Mesothelial cell of epicardium (in vitro differentiated cells): Measurements from ENCODE around the gene FOXO4. TPM values are rescaled to one million over a fixed set of nuclear protein-coding genes. Genes with fewer than 3 reads are reported as not detected.

Experiments used
- DNase-seq, 2 experiments: peaks; one replicate each; pipeline ENCODE4 v3.0.0; 2021; ENCODE audit warnings: low spot score in 2 of 2; ENCODE audit not compliant: unreplicated experiment in 2 of 2
- H3K27ac Mint-ChIP-seq: 2 replicates; pipeline ENCODE4 v1.8.0; 2021; ENCODE audit warnings: mixed read lengths
- H3K27me3 Mint-ChIP-seq: 2 replicates; pipeline ENCODE4 v1.8.0; 2021; ENCODE audit warnings: low read depth, mixed read lengths
- H3K36me3 Mint-ChIP-seq: 2 replicates; pipeline ENCODE4 v1.8.0; 2021; ENCODE audit warnings: mixed read lengths
- H3K4me1 Mint-ChIP-seq: 2 replicates; pipeline ENCODE4 v1.8.0; 2021; ENCODE audit warnings: mixed read lengths
- H3K4me3 Mint-ChIP-seq: 2 replicates; pipeline ENCODE4 v1.8.0; 2021; ENCODE audit warnings: mild to moderate bottlenecking, moderate library complexity, mixed read lengths
- H3K9me3 Mint-ChIP-seq: 2 replicates; pipeline ENCODE4 v1.8.0; 2021; ENCODE audit warnings: mixed read lengths
- total RNA-seq: library from RNA; stranded (reverse); gene quantifications from 3 replicates; pipeline ENCODE4 v1.2.1, GENCODE V29; 2021
- TF ChIP-seq, protein P1 (sequence below): fragments of 200-600 bp; sonication (generic); IDR thresholded peaks from one replicate; pipeline ENCODE4 v1.5.0; 2021; ENCODE audit warnings: antibody characterized with exemption; ENCODE audit not compliant: unreplicated experiment

FOXO4 gene
- total RNA-seq, 1 donor from 2014 or later, result 25.4 TPM

GRCh38 chrX:71095033-71095432 lies 618 bp upstream of the FOXO4 start:
- Mint-ChIP-seq H3K4me1 (peaks cover 24% of the 10 kb centered on the region), H3K27me3 (no peaks in the 10 kb centered on the region), H3K36me3 (no peaks in the 10 kb centered on the region), H3K9me3 (peaks cover 18% of the 10 kb centered on the region), H3K27ac (no peak overlapping the region), H3K4me3 (peak overlapping the region; percentile 83)
- DNase-seq, result no peak
- TF ChIP-seq, protein P1, sequence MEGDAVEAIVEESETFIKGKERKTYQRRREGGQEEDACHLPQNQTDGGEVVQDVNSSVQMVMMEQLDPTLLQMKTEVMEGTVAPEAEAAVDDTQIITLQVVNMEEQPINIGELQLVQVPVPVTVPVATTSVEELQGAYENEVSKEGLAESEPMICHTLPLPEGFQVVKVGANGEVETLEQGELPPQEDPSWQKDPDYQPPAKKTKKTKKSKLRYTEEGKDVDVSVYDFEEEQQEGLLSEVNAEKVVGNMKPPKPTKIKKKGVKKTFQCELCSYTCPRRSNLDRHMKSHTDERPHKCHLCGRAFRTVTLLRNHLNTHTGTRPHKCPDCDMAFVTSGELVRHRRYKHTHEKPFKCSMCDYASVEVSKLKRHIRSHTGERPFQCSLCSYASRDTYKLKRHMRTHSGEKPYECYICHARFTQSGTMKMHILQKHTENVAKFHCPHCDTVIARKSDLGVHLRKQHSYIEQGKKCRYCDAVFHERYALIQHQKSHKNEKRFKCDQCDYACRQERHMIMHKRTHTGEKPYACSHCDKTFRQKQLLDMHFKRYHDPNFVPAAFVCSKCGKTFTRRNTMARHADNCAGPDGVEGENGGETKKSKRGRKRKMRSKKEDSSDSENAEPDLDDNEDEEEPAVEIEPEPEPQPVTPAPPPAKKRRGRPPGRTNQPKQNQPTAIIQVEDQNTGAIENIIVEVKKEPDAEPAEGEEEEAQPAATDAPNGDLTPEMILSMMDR, result no peak

DNA sequence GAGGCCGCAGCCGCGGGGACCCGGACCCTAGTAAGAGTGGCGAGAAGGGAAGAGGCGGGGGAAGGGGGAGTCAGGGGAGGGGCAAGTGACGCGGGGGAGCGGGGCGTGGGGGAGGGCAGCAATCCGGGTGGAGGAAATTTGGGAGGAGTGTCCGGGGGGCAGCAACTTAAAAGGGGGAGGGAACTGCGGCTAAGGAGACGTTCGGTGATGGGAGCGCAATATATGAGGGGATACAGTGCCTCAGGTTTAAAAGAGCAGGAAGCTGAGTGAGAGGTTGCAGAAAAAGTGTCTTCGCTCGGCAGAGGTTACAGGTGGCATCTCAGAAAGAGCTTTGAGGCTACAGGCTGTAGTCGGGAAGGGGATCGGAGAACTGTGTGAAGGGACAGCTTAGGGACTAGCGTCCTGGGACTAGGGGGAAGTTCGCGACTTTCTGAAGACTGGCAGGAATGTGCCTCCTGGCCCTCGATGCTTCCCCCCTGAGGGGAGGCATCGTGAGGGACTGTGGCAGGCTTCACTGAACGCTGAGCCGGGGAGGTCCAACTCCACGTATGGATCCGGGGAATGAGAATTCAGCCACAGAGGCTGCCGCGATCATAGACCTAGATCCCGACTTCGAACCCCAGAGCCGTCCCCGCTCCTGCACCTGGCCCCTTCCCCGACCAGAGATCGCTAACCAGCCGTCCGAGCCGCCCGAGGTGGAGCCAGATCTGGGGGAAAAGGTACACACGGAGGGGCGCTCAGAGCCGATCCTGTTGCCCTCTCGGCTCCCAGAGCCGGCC lies 519 bp downstream of the FOXO4 start:
- Mint-ChIP-seq H3K27me3 (no peaks in the 10 kb centered on the region), H3K4me3 (peak overlapping the region; percentile 83), H3K27ac (peak overlapping the region; percentile 91), H3K4me1 (peaks cover 29% of the 10 kb centered on the region), H3K9me3 (peaks cover 18% of the 10 kb centered on the region), H3K36me3 (no peaks in the 10 kb centered on the region)
- TF ChIP-seq, protein P1, result no peak
- DNase-seq, result peak in 1 of 2 experiments; percentile 42

GRCh38 chrX:71096760-71097032 lies 1.0 kb downstream of the FOXO4 start:
- no peaks in the 10 kb centered on the region for H3K27me3 Mint-ChIP-seq
- TF ChIP-seq, protein P1, result no peak
- no peaks in the 10 kb centered on the region for H3K36me3 Mint-ChIP-seq

GRCh38 chrX:71098302-71098701 lies 2.7 kb downstream of the FOXO4 start:
- H3K9me3 Mint-ChIP-seq, result peaks cover 8% of the 10 kb centered on the region

More at GRCh38 chrX:71096760-71097032, 1.0 kb downstream of the FOXO4 start:
- Mint-ChIP-seq H3K9me3 (peaks cover 15% of the 10 kb centered on the region), H3K4me3 (peak overlapping the region; percentile 83), H3K27ac (no peak overlapping the region), H3K4me1 (peaks cover 29% of the 10 kb centered on the region)
- DNase-seq, result no peak

DNA sequence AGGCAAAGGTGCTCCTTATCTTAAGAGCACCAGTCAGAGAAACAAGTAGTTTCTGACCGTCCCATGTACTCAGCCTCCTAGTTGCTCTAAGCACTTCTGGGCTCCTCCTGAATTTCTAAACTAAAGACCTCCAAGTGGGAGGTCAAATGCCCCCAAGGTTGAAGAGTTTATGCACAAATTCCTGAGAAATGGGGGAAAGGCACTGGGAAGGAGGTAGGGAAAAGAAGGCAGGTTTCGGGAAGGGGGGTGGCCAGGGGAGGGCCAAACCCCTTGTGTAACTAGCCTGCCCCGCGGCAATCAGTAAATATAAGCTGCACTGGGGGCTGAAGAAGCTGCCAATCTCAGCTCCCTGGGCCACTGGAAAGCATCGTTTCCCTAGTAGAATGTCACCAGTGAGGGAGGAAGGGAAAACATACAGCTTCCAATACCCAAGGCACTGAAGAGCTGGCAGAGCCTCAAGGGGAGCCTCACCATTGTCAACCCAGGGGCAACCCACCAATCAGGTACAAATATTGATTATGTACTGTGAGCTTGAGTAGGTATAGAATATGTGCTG lies 3.4 kb downstream of the FOXO4 start:
- no peak overlapping the region for H3K4me3 Mint-ChIP-seq
- no peak overlapping the region for H3K27ac Mint-ChIP-seq
- no peaks in the 10 kb centered on the region for H3K27me3 Mint-ChIP-seq
- H3K4me1 Mint-ChIP-seq, result peaks cover 46% of the 10 kb centered on the region
- peaks cover 5% of the 10 kb centered on the region for H3K9me3 Mint-ChIP-seq
- no peaks in the 10 kb centered on the region for H3K36me3 Mint-ChIP-seq
- no peak for DNase-seq
- TF ChIP-seq, protein P1, result no peak

More at GRCh38 chrX:71098302-71098701, 2.7 kb downstream of the FOXO4 start:
- Mint-ChIP-seq H3K4me1 (peaks cover 39% of the 10 kb centered on the region), H3K27ac (no peak overlapping the region), H3K36me3 (no peaks in the 10 kb centered on the region), H3K27me3 (no peaks in the 10 kb centered on the region), H3K4me3 (no peak overlapping the region)
- TF ChIP-seq, protein P1, result peak; percentile 30
- no peak for DNase-seq
